Neutrophil (primary cell): ENCODE measurements around the gene STX1A.
"Not testable (repeated sequence)": the region's sequence is repeated elsewhere in the genome, so short reads cannot be mapped to it uniquely, and the experiment has no call there.

ENCODE experiments used
- H3K27ac ChIP-seq: fragments of 200-600 bp; sonication (generic); 2 replicates; pipeline ENCODE4 v1.5.1; 2016; ENCODE audit warnings: mild to moderate bottlenecking, moderate library complexity
- H3K27me3 ChIP-seq: fragments of 200-600 bp; sonication (generic); 2 replicates; pipeline ENCODE4 v1.6.0; 2016; ENCODE audit warnings: mild to moderate bottlenecking
- H3K36me3 ChIP-seq: fragments of 200-600 bp; sonication (generic); 2 replicates; pipeline ENCODE4 v1.5.1; 2017
- H3K4me1 ChIP-seq, 2 experiments: fragments of 200-600 bp in 1 of 2; sonication (generic) in 1 of 2; 1 replicate in 1 of 2; 2 replicates in 1 of 2; pipeline versions ENCODE4 v1.5.1 to v1.6.1; 2013 to 2016; ENCODE audit warnings: low read depth in 1 of 2, low read length in 1 of 2, mild to moderate bottlenecking in 1 of 2, moderate library complexity in 1 of 2; ENCODE audit not compliant: control insufficient read depth in 1 of 2, insufficient read depth in 1 of 2
- H3K4me3 ChIP-seq, 2 experiments: fragments of 200-600 bp in 1 of 2; sonication (generic) in 1 of 2; 1 replicate in 1 of 2; 2 replicates in 1 of 2; pipeline ENCODE4 v1.5.1; 2013 to 2016; ENCODE audit warnings: low read depth in 1 of 2, low read length in 1 of 2, mild to moderate bottlenecking in 1 of 2, moderate library complexity in 1 of 2
- H3K9me3 ChIP-seq: fragments of 200-600 bp; sonication (generic); 2 replicates; pipeline ENCODE4 v1.5.1; 2016
- TF ChIP-seq, protein P1 (sequence below): fragments of 200-600 bp; sonication (generic); IDR thresholded peaks from 2 replicates; pipeline ENCODE4 v1.5.1; 2016; ENCODE audit warnings: antibody characterized with exemption

STX1A gene

DNA sequence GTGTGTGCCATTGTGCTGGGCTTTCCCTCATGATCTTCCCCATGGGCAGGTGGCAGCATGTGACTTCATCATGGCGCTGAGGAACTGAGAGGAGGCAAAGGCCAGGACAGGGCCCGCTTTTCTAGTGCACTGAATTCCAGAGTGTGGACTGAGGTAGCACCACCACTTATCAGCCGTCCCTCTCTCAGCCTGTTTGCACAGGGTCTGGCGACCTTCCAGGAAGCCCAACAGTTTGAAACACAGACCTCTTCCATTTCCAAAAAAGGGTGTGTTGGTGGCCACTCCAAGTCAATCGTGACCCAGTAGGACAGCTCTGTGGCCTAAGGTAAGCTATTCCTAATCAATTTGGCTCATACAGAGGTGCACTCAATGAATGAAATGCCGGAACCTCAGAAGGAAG, 40.6 kb downstream of the STX1A start:
- no peaks in the 10 kb centered on the region for H3K9me3 ChIP-seq
- H3K4me3 ChIP-seq = no peak overlapping the region
- peaks cover 13 to 16% of the 10 kb centered on the region in 2 experiments for H3K4me1 ChIP-seq
- TF ChIP-seq, protein P1, sequence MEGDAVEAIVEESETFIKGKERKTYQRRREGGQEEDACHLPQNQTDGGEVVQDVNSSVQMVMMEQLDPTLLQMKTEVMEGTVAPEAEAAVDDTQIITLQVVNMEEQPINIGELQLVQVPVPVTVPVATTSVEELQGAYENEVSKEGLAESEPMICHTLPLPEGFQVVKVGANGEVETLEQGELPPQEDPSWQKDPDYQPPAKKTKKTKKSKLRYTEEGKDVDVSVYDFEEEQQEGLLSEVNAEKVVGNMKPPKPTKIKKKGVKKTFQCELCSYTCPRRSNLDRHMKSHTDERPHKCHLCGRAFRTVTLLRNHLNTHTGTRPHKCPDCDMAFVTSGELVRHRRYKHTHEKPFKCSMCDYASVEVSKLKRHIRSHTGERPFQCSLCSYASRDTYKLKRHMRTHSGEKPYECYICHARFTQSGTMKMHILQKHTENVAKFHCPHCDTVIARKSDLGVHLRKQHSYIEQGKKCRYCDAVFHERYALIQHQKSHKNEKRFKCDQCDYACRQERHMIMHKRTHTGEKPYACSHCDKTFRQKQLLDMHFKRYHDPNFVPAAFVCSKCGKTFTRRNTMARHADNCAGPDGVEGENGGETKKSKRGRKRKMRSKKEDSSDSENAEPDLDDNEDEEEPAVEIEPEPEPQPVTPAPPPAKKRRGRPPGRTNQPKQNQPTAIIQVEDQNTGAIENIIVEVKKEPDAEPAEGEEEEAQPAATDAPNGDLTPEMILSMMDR = no peak
- H3K27ac ChIP-seq = no peak overlapping the region
- peaks cover 5% of the 10 kb centered on the region for H3K36me3 ChIP-seq
- H3K27me3 ChIP-seq = peaks cover 16% of the 10 kb centered on the region

DNA sequence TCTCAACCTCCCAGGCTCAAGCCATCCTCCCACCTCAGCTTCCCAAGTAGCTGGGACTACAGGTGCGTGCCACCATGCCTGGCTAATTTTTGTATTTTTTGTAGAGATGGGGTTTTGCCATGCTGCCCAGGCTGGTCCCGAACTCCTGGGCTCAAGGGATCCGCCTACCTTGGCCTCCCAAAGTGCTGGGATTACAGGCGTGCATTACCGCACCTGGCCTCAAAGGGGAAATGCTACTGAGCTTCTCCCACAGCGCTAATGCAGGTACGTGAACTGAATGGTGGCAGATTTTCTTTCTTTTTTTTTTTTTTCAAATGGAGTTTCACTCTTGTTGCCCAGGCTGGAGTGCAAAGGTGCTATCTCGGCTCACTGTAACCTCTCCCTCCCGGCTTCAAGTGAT, 43.4 kb downstream of the STX1A start:
- not testable (repeated sequence) for H3K4me1 ChIP-seq, H3K4me3 ChIP-seq, H3K9me3 ChIP-seq, H3K36me3 ChIP-seq, H3K27ac ChIP-seq
- peaks cover 43% of the 10 kb centered on the region for H3K27me3 ChIP-seq

DNA sequence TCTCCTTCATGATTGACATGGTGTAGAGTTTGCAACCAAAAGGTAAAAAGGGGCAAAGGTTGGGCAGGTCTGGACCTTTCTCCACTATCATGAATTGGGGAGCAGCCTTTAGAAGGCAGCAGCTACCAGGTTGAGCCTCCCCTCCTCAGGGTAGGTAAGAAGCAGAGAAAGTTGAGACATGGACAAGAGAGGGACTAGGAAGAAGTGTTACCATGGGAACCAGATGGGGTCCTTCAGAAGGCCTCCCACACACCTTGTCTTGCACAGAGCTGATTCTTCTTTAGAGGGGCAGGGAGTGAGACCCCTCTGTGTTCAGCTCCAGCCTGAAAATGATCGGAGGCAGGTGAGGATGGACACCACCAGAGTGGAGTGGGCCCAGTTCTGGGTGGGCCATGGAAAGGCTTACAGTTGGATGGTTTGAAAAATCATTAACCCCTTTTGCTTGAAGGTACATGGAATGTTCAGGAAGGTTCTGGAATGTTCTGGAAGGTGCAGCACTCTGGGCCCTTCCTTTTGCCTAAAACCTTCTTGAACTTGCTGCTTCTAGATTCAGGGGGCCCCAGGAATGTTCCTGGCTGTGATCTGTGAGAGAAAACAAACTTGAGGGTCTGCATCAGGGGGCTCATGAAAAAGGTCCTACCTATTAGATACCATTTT, 44.9 kb downstream of the STX1A start:
- Histone ChIP-seq H3K4me1 (no peaks in the 10 kb centered on the region), H3K36me3 (peaks cover 5% of the 10 kb centered on the region), H3K27ac (no peak overlapping the region), H3K4me3 (no peak overlapping the region), H3K27me3 (peaks cover 57% of the 10 kb centered on the region), H3K9me3 (no peaks in the 10 kb centered on the region)
- TF ChIP-seq, protein P1 = no peak

DNA sequence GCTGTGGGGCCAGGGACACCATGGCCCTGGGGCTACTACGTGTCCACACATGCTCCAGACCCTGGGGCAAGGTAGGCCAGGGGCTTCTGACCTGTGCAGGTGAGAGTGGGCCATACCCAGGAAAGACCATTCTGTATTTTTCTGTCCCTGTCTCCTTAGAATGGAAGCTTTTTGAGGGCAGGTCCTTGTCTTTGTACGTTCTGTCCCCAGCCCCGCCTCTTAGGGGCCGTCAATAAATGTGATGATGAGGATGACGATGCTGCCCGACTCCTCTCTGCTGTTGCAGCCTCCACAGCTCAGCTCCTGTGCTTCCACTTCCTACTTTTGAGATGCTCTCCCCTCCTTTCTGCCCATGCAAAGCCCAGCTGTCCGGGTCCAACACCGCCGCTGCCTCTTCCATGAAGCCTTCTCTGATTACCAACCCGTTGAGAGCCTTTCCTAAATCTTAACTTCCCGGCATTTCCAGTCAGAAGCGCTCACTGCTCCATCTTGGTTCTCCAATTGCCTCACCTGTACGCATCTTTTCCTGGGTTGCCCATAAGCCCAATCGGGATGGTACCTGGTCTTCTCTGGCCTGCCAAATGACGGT, 47.5 kb downstream of the STX1A start:
- Histone ChIP-seq H3K9me3 (no peaks in the 10 kb centered on the region), H3K36me3 (no peaks in the 10 kb centered on the region), H3K4me1 (peaks cover 6 to 11% of the 10 kb centered on the region in 2 experiments), H3K27ac (no peak overlapping the region), H3K4me3 (no peak overlapping the region), H3K27me3 (peaks cover 83% of the 10 kb centered on the region)
- TF ChIP-seq, protein P1 = no peak

DNA sequence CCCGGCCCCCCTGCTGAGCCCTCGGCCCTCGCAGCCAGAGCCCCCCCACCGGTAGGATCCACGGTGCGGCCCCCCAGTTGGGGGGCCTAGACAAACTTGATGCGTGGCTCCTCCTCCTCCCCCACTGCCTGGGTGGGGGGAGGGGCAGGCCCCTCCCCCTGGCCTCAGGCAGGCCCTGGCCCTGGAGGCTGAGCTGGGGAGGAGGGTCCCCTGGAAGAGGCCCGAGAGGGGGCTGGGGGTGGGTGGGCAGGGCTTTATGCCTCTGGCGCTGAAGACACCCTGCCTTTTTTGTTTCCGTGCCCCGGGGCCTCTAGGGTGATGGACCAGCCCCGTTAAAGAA, 48.2 kb downstream of the STX1A start:
- TF ChIP-seq, protein P1 = no peak
- no peak overlapping the region for H3K4me3 ChIP-seq
- no peaks in the 10 kb centered on the region for H3K36me3 ChIP-seq
- H3K27ac ChIP-seq = no peak overlapping the region
- H3K9me3 ChIP-seq = no peaks in the 10 kb centered on the region
- peaks cover 89% of the 10 kb centered on the region for H3K27me3 ChIP-seq
- peaks cover 6 to 11% of the 10 kb centered on the region in 2 experiments for H3K4me1 ChIP-seq

DNA sequence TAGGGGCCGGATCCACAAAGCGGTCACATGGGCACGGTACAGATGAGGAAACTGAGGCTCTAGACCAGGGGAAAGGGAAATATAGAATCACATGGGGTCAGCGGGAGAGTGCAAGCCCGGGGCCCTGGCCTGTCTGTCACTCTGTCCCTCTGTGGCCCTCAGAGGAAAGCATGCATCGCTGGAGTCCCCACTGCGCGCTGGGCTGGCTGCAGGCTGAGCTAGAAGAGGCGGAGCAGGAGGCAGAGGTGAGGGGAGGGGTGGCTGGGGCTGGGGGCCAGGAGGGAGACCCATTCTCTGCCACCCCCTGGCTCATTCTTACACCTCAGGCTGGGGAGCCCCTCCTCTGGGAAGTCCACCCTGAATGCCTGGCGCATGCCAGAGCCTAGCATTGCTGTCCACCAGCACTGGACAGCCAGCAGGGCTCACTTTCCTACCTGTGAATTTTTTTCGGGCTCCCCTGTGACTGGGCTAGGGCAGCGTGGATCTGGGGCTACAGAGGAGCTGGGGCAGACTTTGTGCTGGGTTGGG, 49.5 kb downstream of the STX1A start:
- Histone ChIP-seq H3K9me3 (no peaks in the 10 kb centered on the region), H3K27ac (no peak overlapping the region), H3K36me3 (no peaks in the 10 kb centered on the region), H3K27me3 (peaks cover 92% of the 10 kb centered on the region), H3K4me1 (peaks cover 8 to 11% of the 10 kb centered on the region in 2 experiments), H3K4me3 (no peak overlapping the region)
- TF ChIP-seq, protein P1 = no peak
